IMR-90 (cell line): ENCODE results near the gene CR1L. TPM values are rescaled to one million over a fixed set of nuclear protein-coding genes. Genes with fewer than 3 reads are reported as not detected.

Experiments used
- ATAC-seq: fragments of 200-7000 bp; cut with Tn5 transposase; 2 replicates; pipeline ENCODE4 v1.9.1; 2020; ENCODE audit warnings: low read depth, mild to moderate bottlenecking, moderate library complexity
- BruUV-seq: library from RNA; stranded (reverse); fragments of 400-500 nt; replicated peaks from 2 replicates; lab custom pipeline; 2021; lab: Mats Ljungman, UMichigan
- CTCF ChIA-PET: fragments of 300-600 bp; formaldehyde crosslinking; extraction: SDS; loops from one replicate; lab custom pipeline; 2021; ENCODE audit warnings: antibody characterized with exemption; lab: Yijun Ruan, JAX
- POLR2A ChIA-PET: fragments of 300-600 bp; sonication (Branson Sonifier 250); formaldehyde crosslinking; loops from one replicate; lab custom pipeline; 2022; ENCODE audit warnings: antibody characterized with exemption; ENCODE audit not compliant: unreplicated experiment; lab: Charles Lee
- DNase-seq: peaks from one replicate; pipeline ENCODE4 v3.0.0; 2013
- H2AFZ ChIP-seq: replicated peaks from 2 replicates; pipeline ENCODE3; 2013; ENCODE audit warnings: low read length, mild to moderate bottlenecking; ENCODE audit not compliant: poor library complexity
- H2AK5ac ChIP-seq: 2 replicates; pipeline ENCODE4 v1.6.1; 2013; ENCODE audit warnings: low read depth, low read length, inconsistent platforms
- H2AK9ac ChIP-seq: replicated peaks from 2 replicates; pipeline ENCODE3; 2013; ENCODE audit warnings: mild to moderate bottlenecking, low read depth, low read length, moderate library complexity; ENCODE audit not compliant: poor library complexity
- H2BK120ac ChIP-seq: 2 replicates; pipeline ENCODE4 v1.6.1; 2013; ENCODE audit warnings: low read depth, low read length, inconsistent platforms
- H2BK15ac ChIP-seq: 3 replicates; pipeline ENCODE4 v1.6.1; 2013; ENCODE audit warnings: low read depth, low read length, inconsistent platforms
- H2BK20ac ChIP-seq: 2 replicates; pipeline ENCODE4 v1.6.1; 2013; ENCODE audit warnings: low read depth, mild to moderate bottlenecking, inconsistent platforms, low read length, moderate library complexity
- H2BK5ac ChIP-seq: 2 replicates; pipeline ENCODE4 v1.6.1; 2013; ENCODE audit warnings: mild to moderate bottlenecking, low read depth, low read length, inconsistent platforms; ENCODE audit not compliant: poor library complexity, severe bottlenecking
- H3K14ac ChIP-seq: replicated peaks from 2 replicates; pipeline ENCODE4 v1.6.1; 2013; ENCODE audit warnings: low read depth, low read length, inconsistent platforms
- H3K18ac ChIP-seq: 2 replicates; pipeline ENCODE4 v1.6.1; 2013; ENCODE audit warnings: low read depth, low read length, control low read depth
- H3K23ac ChIP-seq: 2 replicates; pipeline ENCODE4 v1.6.1; 2013; ENCODE audit warnings: low read depth, low read length, inconsistent platforms
- H3K27ac ChIP-seq: 2 replicates; pipeline ENCODE4 v1.5.1; 2013; ENCODE audit warnings: mild to moderate bottlenecking, control low read depth, low read length; ENCODE audit not compliant: insufficient read depth
- H3K27me3 ChIP-seq: 2 replicates; pipeline ENCODE4 v1.6.1; 2013; ENCODE audit warnings: low read length; ENCODE audit not compliant: control insufficient read depth, insufficient read depth
- H3K36me3 ChIP-seq: 2 replicates; pipeline ENCODE4 v1.6.1; 2013; ENCODE audit warnings: low read length, mixed read lengths; ENCODE audit not compliant: control insufficient read depth, insufficient read depth
- H3K4ac ChIP-seq: 2 replicates; pipeline ENCODE4 v1.6.1; 2013; ENCODE audit warnings: low read depth, low read length, inconsistent platforms
- H3K4me1 ChIP-seq: 2 replicates; pipeline ENCODE4 v1.6.1; 2013; ENCODE audit warnings: low read length, mixed read lengths; ENCODE audit not compliant: control insufficient read depth, insufficient read depth
- H3K4me2 ChIP-seq: 2 replicates; pipeline ENCODE4 v1.6.1; 2013; ENCODE audit warnings: low read depth, mild to moderate bottlenecking, control low read depth, low read length, moderate library complexity
- H3K4me3 ChIP-seq: 2 replicates; pipeline ENCODE4 v1.5.1; 2013; ENCODE audit warnings: low read depth, mild to moderate bottlenecking, control low read depth, low read length, moderate library complexity; ENCODE audit not compliant: insufficient read depth
- H3K56ac ChIP-seq: 2 replicates; pipeline ENCODE4 v1.6.1; 2013; ENCODE audit warnings: low read length, inconsistent platforms; ENCODE audit not compliant: insufficient read depth; ENCODE audit errors: extremely low read depth
- H3K79me1 ChIP-seq, 2 experiments: 2 replicates each; pipeline ENCODE4 v1.6.1; 2013; ENCODE audit warnings: low read length in 2 of 2, inconsistent platforms in 1 of 2, low read depth in 1 of 2
- H3K9ac ChIP-seq: 2 replicates; pipeline ENCODE4 v1.6.1; 2013; ENCODE audit warnings: low read depth, low read length, control low read depth
- H3K9me1 ChIP-seq: 2 replicates; pipeline ENCODE4 v1.6.1; 2013; ENCODE audit warnings: low read length, inconsistent platforms; ENCODE audit not compliant: insufficient read depth
- H3K9me3 ChIP-seq: 2 replicates; pipeline ENCODE4 v1.6.1; 2013; ENCODE audit warnings: low read length; ENCODE audit not compliant: control insufficient read depth, insufficient read depth
- H4K20me1 ChIP-seq: 2 replicates; pipeline ENCODE4 v1.6.1; 2013; ENCODE audit warnings: low read length, inconsistent platforms; ENCODE audit not compliant: insufficient read depth
- H4K5ac ChIP-seq: 2 replicates; pipeline ENCODE4 v1.6.1; 2013; ENCODE audit warnings: mild to moderate bottlenecking, low read depth, low read length, control low read depth
- H4K8ac ChIP-seq, 2 experiments: 2 replicates each; pipeline ENCODE4 v1.6.1; 2013; ENCODE audit warnings: low read depth in 2 of 2, low read length in 2 of 2, control low read depth in 1 of 2, inconsistent platforms in 1 of 2
- H4K91ac ChIP-seq: 2 replicates; pipeline ENCODE4 v1.6.1; 2013; ENCODE audit warnings: low read depth, low read length, inconsistent platforms; ENCODE audit not compliant: insufficient read depth
- CEBPB ChIP-seq: IDR thresholded peaks from 2 replicates; pipeline ENCODE4 v1.6.1; 2012; ENCODE audit warnings: low read depth, low read length, improper control_type of control experiment
- CHD1 ChIP-seq: IDR thresholded peaks from 2 replicates; pipeline ENCODE4 v1.6.1; 2012; ENCODE audit warnings: low read depth, low read length, improper control_type of control experiment
- FOS ChIP-seq: fragments of 150-350 bp; IDR thresholded peaks from 2 replicates; pipeline ENCODE4 v1.6.1; 2016; ENCODE audit warnings: low read depth, low read length
- MAZ ChIP-seq: IDR thresholded peaks from 2 replicates; pipeline ENCODE4 v1.6.1; 2012; ENCODE audit warnings: low read depth, mild to moderate bottlenecking, low read length, improper control_type of control experiment, moderate library complexity, borderline replicate concordance
- NFE2L2 ChIP-seq: fragments of 150-350 bp; IDR thresholded peaks from 2 replicates; pipeline ENCODE4 v1.6.1; 2016; ENCODE audit warnings: low read depth, mild to moderate bottlenecking, low read length
- POLR2A ChIP-seq: IDR thresholded peaks from 2 replicates; pipeline ENCODE4 v1.6.1; 2012; ENCODE audit warnings: mild to moderate bottlenecking, low read depth, low read length
- RCOR1 ChIP-seq: IDR thresholded peaks from 2 replicates; pipeline ENCODE4 v1.6.1; 2012; ENCODE audit warnings: mild to moderate bottlenecking, low read length, improper control_type of control experiment; ENCODE audit not compliant: insufficient replicate concordance
- USF2 ChIP-seq: fragments of 150-350 bp; IDR thresholded peaks from 2 replicates; pipeline ENCODE4 v1.6.1; 2017; ENCODE audit warnings: mild to moderate bottlenecking, antibody characterized with exemption, low read length, low read depth
- WGBS, 2 experiments: methylation state at CpG; one replicate each; pipeline versions ENCODE4 v1.1.5 to v1.1.7; 2013; ENCODE audit warnings: missing lambda C conversion rate in 2 of 2; ENCODE audit not compliant: insufficient read length in 1 of 2; ENCODE audit errors: extremely low coverage in 2 of 2; 5-methylcytosine and 5-hydroxymethylcytosine counted together
- dilution Hi-C: fragments of 300-500 bp; cut with HindIII; formaldehyde crosslinking; loops from one replicate; pipeline ENCODE4 v1.14.3; 2018; ENCODE audit warnings: low sequenced_read_pairs; ENCODE audit not compliant: unreplicated experiment
- in situ Hi-C: fragments of 300-500 bp; cut with MboI; formaldehyde crosslinking; loops from 3 replicates; pipeline ENCODE4 v1.14.3; 2019; ENCODE audit warnings: low sequenced_read_pairs, inconsistent platforms, mixed read lengths
- intact Hi-C: fragments of 100-400 bp; cut with micrococcal nuclease; formaldehyde crosslinking; loops from 2 replicates; pipeline ENCODE4 v1.10.0; 2022
- polyA plus RNA-seq, 3 experiments: library from polyadenylated mRNA; depleted of rRNA; stranded (reverse); fragments of >200 nt; gene quantifications; 2 replicates each; pipeline ENCODE4 v1.2.3, GENCODE V29; 2012; ENCODE audit warnings: low replicate concordance in 1 of 3
- total RNA-seq: library from RNA; depleted of rRNA; stranded (reverse); fragments of >200 nt; gene quantifications from 2 replicates; pipeline ENCODE4 v1.2.3, GENCODE V29; 2012
- TF ChIP-seq, protein P1 (sequence below): conservative IDR thresholded peaks from 2 replicates; pipeline ENCODE4 v1.5.1; 2012; ENCODE audit warnings: mild to moderate bottlenecking, low read depth, low read length, improper control_type of control experiment

The CR1L gene
- total and polyA plus RNA-seq, 2 of the 4 experiments (the other 2 are of a cell fraction): not detected

DNA sequence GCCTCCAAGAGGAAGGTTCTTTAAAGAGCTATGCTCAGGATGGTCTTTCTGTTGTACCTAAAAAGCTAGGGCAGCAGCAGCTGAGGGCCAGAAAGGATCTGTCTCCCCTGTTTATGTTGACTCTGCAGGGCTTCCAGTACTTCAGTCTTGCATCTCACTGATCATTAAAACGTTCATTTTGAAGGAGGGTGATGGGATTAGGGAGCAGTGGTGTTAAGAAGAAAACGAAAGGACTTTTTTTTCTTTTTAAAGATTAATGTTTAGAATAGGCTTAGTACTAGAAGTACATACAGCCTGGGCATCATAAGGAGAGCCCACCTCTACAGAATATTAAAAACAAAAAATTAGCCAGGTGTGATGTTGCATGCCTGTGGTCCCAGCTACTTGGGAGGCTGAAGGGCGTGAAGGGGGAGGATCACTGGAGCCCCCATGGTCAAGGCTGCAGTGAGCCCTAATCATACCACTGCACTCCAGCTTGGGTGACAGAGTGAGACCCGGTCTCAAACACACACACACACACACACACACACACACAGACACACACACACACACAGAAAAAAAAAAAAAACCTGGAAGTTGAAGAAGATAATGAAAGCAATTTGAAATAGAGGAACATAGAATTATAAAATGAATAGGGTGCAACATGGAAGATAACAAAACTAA lies 2.9 kb downstream of the CR1L start:
- Histone ChIP-seq H3K27ac (no peak overlapping the region), H3K79me1 (no peaks in the 10 kb centered on the region), H2BK15ac (no peak overlapping the region), H3K4me3 (no peak overlapping the region), H2AFZ (no peak overlapping the region), H2AK9ac (no peak overlapping the region), H4K91ac (no peak overlapping the region), H4K20me1 (no peaks in the 10 kb centered on the region), H2BK5ac (no peak overlapping the region), H3K23ac (no peak overlapping the region), H2BK120ac (no peak overlapping the region), H3K56ac (no peak overlapping the region), H3K14ac (no peak overlapping the region), H3K27me3 (peaks cover 20% of the 10 kb centered on the region), H4K5ac (no peak overlapping the region), H3K9me3 (no peaks in the 10 kb centered on the region), H3K9ac (no peak overlapping the region), H3K4me1 (no peaks in the 10 kb centered on the region), H3K9me1 (no peaks in the 10 kb centered on the region), H4K8ac (no peak overlapping the region), H3K4me2 (no peak overlapping the region), H3K4ac (no peak overlapping the region), H2BK20ac (no peak overlapping the region), H3K36me3 (no peaks in the 10 kb centered on the region), H2AK5ac (no peak overlapping the region), H3K18ac (no peak overlapping the region)
- POLR2A ChIA-PET: no interaction called here
- no CpG with 5 or more reads among the region's 4 CpGs for WGBS, 2 experiments
- dilution Hi-C loops (no loop called here), intact Hi-C loops (no loop called here), in situ Hi-C loops (no loop called here)
- ATAC-seq (no peak), DNase-seq (no peak)
- no TSS peak for BruUV-seq
- TF ChIP-seq FOS (no peak), MAZ (no peak), USF2 (no peak), RCOR1 (no peak), POLR2A (no peak), CHD1 (no peak), CEBPB (no peak), NFE2L2 (no peak)
- TF ChIP-seq, protein P1, sequence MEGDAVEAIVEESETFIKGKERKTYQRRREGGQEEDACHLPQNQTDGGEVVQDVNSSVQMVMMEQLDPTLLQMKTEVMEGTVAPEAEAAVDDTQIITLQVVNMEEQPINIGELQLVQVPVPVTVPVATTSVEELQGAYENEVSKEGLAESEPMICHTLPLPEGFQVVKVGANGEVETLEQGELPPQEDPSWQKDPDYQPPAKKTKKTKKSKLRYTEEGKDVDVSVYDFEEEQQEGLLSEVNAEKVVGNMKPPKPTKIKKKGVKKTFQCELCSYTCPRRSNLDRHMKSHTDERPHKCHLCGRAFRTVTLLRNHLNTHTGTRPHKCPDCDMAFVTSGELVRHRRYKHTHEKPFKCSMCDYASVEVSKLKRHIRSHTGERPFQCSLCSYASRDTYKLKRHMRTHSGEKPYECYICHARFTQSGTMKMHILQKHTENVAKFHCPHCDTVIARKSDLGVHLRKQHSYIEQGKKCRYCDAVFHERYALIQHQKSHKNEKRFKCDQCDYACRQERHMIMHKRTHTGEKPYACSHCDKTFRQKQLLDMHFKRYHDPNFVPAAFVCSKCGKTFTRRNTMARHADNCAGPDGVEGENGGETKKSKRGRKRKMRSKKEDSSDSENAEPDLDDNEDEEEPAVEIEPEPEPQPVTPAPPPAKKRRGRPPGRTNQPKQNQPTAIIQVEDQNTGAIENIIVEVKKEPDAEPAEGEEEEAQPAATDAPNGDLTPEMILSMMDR: no peak
- CTCF ChIA-PET: no interaction called here
